Neuronal stem cell (in vitro differentiated cells): Measurements from ENCODE around the gene MTMR3.
"Not testable (repeated sequence)": the region's sequence is repeated elsewhere in the genome, so short reads cannot be mapped to it uniquely, and the experiment has no call there.

Experiments
- DNase-seq: peaks from one replicate; pipeline ENCODE4 v3.0.0-alpha.2; 2013; ENCODE audit warnings: low spot score
- H2AFZ ChIP-seq: one replicate; pipeline ENCODE4 v1.6.1; 2013; ENCODE audit warnings: mild to moderate bottlenecking, low read length, inconsistent platforms
- H2AK5ac ChIP-seq: 2 replicates; pipeline ENCODE4 v1.6.1; 2013; ENCODE audit warnings: low read depth, mild to moderate bottlenecking, inconsistent platforms, low read length, moderate library complexity, mixed read lengths
- H2BK120ac ChIP-seq: 2 replicates; pipeline ENCODE4 v1.6.1; 2013; ENCODE audit warnings: low read depth, mild to moderate bottlenecking, inconsistent platforms, low read length, moderate library complexity, mixed read lengths
- H2BK12ac ChIP-seq: one replicate; pipeline ENCODE4 v1.6.1; 2013; ENCODE audit warnings: low read length, inconsistent platforms
- H2BK15ac ChIP-seq: 2 replicates; pipeline ENCODE4 v1.6.1; 2013; ENCODE audit warnings: mild to moderate bottlenecking, low read length, inconsistent platforms, mixed read lengths
- H2BK5ac ChIP-seq: one replicate; pipeline ENCODE4 v1.6.1; 2013; ENCODE audit warnings: inconsistent platforms, mild to moderate bottlenecking, low read length, moderate library complexity
- H3K14ac ChIP-seq: one replicate; pipeline ENCODE4 v1.6.1; 2013; ENCODE audit warnings: low read length, inconsistent platforms
- H3K18ac ChIP-seq: 2 replicates; pipeline ENCODE4 v1.6.1; 2013; ENCODE audit warnings: low read length, inconsistent platforms
- H3K23ac ChIP-seq: 2 replicates; pipeline ENCODE4 v1.6.1; 2013; ENCODE audit warnings: low read depth, mild to moderate bottlenecking, mixed read lengths, low read length, inconsistent platforms; ENCODE audit not compliant: poor library complexity
- H3K27ac ChIP-seq: replicated peaks from 3 replicates; pipeline ENCODE4 v1.5.1; 2013; ENCODE audit warnings: low read length, inconsistent platforms
- H3K27me3 ChIP-seq, 3 experiments: 2 replicates each; pipeline ENCODE4 v1.6.1; 2013; ENCODE audit warnings: low read length in 3 of 3, mild to moderate bottlenecking in 2 of 3, inconsistent platforms in 1 of 3, low read depth in 1 of 3, mixed read lengths in 1 of 3, moderate library complexity in 1 of 3; ENCODE audit not compliant: control insufficient read depth in 3 of 3, insufficient read depth in 3 of 3
- H3K36me3 ChIP-seq, 2 donors: replicated peaks in 1 of 2; 2 replicates each; pipeline ENCODE4 v1.6.1; 2013; ENCODE audit warnings: low read length in 2 of 2; ENCODE audit not compliant: control insufficient read depth in 2 of 2, insufficient read depth in 2 of 2
- H3K4ac ChIP-seq: 2 replicates; pipeline ENCODE4 v1.6.1; 2013; ENCODE audit warnings: inconsistent platforms, mild to moderate bottlenecking, low read length, moderate library complexity
- H3K4me1 ChIP-seq, 2 donors: 1 replicate in 1 of 2; 2 replicates in 1 of 2; pipeline ENCODE4 v1.6.1; 2013; ENCODE audit warnings: low read length in 2 of 2, low read depth in 1 of 2; ENCODE audit not compliant: control insufficient read depth in 2 of 2, insufficient read depth in 1 of 2
- H3K4me2 ChIP-seq: one replicate; pipeline ENCODE4 v1.6.1; 2013; ENCODE audit warnings: mild to moderate bottlenecking, low read length, inconsistent platforms; ENCODE audit not compliant: insufficient read depth, poor library complexity, severe bottlenecking
- H3K4me3 ChIP-seq, 2 donors: 2 replicates each; pipeline ENCODE4 v1.5.1; 2013; ENCODE audit warnings: low read length in 2 of 2, mild to moderate bottlenecking in 2 of 2, inconsistent platforms in 1 of 2, moderate library complexity in 1 of 2
- H3K79me1 ChIP-seq: one replicate; pipeline ENCODE4 v1.6.1; 2013; ENCODE audit warnings: low read depth, mild to moderate bottlenecking, inconsistent platforms, low read length, moderate library complexity
- H3K9ac ChIP-seq: one replicate; pipeline ENCODE4 v1.6.1; 2013; ENCODE audit warnings: mild to moderate bottlenecking, low read depth, low read length, inconsistent platforms; ENCODE audit not compliant: poor library complexity
- H3K9me3 ChIP-seq, 2 donors: replicated peaks in 1 of 2; 2 replicates each; pipeline versions ENCODE3 to v1.6.1; 2013; ENCODE audit warnings: low read length in 2 of 2, mild to moderate bottlenecking in 2 of 2, inconsistent platforms in 1 of 2, low read depth in 1 of 2, mixed read lengths in 1 of 2, moderate library complexity in 1 of 2; ENCODE audit not compliant: control insufficient read depth in 2 of 2, insufficient read depth in 1 of 2
- H4K8ac ChIP-seq: one replicate; pipeline ENCODE4 v1.6.1; 2013; ENCODE audit warnings: low read depth, mild to moderate bottlenecking, inconsistent platforms, low read length, moderate library complexity
- H4K91ac ChIP-seq: one replicate; pipeline ENCODE4 v1.6.1; 2013; ENCODE audit warnings: low read length, low read depth, mild to moderate bottlenecking, inconsistent platforms; ENCODE audit not compliant: poor library complexity
- WGBS, 2 donors: extraction: QIAGEN DNeasy Blood & Tissue Kit; methylation state at CpG; one replicate each; pipeline ENCODE4 v1.1.7; 2013; ENCODE audit warnings: missing lambda C conversion rate in 2 of 2, mixed read lengths in 1 of 2; ENCODE audit not compliant: insufficient read length in 2 of 2, insufficient replicate concordance in 1 of 2; ENCODE audit errors: extremely low coverage in 2 of 2; 5-methylcytosine and 5-hydroxymethylcytosine counted together

MTMR3 gene

DNA sequence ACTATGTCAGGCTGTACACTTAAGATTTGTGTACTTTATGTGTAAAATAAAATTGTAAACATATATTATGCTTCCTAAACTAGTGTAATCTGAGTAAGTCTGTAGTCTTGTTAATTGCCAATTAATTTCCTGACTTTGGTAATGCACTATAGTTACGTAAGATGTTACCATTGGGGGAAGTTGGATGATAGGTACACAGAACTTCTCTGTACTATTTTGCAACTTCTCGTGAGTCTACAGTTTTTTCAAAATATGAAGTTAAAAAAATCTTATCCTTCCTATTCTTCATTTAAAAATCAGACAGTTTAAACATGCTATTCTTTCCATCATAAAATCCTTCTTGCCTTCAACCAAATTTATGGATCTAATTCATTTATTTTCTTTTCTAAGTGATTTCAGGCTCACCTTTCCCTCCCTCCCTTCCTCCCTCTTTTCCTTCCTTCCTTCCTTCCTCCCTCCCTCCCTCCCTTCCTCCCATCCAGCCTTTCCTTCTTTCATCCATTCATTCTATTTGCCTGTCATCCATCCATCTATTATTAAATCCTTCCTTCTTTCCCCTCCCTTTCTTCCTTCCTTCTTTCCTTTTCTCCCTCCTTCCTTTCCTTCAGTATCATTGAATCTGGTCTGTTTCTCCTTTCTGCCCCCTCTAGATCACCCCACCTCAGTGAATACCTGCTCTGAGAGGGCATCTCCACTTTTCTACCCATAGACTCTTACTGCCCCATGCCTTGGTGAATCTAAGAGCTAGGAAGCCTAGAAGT lies 22.8 kb upstream of the MTMR3 start:
- H3K23ac ChIP-seq = no peak overlapping the region
- no peak overlapping the region for H2AK5ac ChIP-seq
- no peak overlapping the region for H3K4me3 ChIP-seq
- no peaks in the 10 kb centered on the region for H3K9me3 ChIP-seq
- no peak overlapping the region for H3K9ac ChIP-seq
- no peaks in the 10 kb centered on the region for H3K79me1 ChIP-seq
- H3K4me2 ChIP-seq = no peak overlapping the region
- H2AFZ ChIP-seq = no peak overlapping the region
- no peak overlapping the region for H2BK15ac ChIP-seq
- H2BK12ac ChIP-seq = no peak overlapping the region
- H4K8ac ChIP-seq = no peak overlapping the region
- DNase-seq = no peak
- H3K27ac ChIP-seq = no peak overlapping the region
- H3K36me3 ChIP-seq = no peaks in the 10 kb centered on the region
- H3K4ac ChIP-seq = no peak overlapping the region
- no peak overlapping the region for H3K18ac ChIP-seq
- H3K4me1 ChIP-seq = no peaks in the 10 kb centered on the region
- peaks cover 0 to 3% (median 0%) of the 10 kb centered on the region in 3 experiments for H3K27me3 ChIP-seq
- H2BK5ac ChIP-seq = no peak overlapping the region
- no peak overlapping the region for H3K14ac ChIP-seq
- WGBS, 2 donors = no CpG with 5 or more reads among the region's 2 CpGs
- H4K91ac ChIP-seq = no peak overlapping the region
- H2BK120ac ChIP-seq = no peak overlapping the region

GRCh38 chr22:29861672-29862297 lies 21.2 kb upstream of the MTMR3 start:
- Histone ChIP-seq H2AK5ac (no peak overlapping the region), H3K27me3 (no peaks in the 10 kb centered on the region), H3K27ac (no peak overlapping the region), H2BK120ac (no peak overlapping the region), H3K4me2 (no peak overlapping the region), H3K9me3 (no peaks in the 10 kb centered on the region), H3K4me1 (no peaks in the 10 kb centered on the region), H2AFZ (no peak overlapping the region), H2BK15ac (no peak overlapping the region), H3K18ac (no peak overlapping the region), H3K9ac (no peak overlapping the region), H3K14ac (no peak overlapping the region), H4K8ac (no peak overlapping the region), H3K4ac (no peak overlapping the region), H2BK12ac (no peak overlapping the region), H3K23ac (no peak overlapping the region), H3K4me3 (no peak overlapping the region), H2BK5ac (no peak overlapping the region), H4K91ac (no peak overlapping the region), H3K79me1 (no peaks in the 10 kb centered on the region), H3K36me3 (no peaks in the 10 kb centered on the region)
- no CpG with 5 or more reads among the region's 2 CpGs for WGBS, 2 donors
- DNase-seq = no peak

DNA sequence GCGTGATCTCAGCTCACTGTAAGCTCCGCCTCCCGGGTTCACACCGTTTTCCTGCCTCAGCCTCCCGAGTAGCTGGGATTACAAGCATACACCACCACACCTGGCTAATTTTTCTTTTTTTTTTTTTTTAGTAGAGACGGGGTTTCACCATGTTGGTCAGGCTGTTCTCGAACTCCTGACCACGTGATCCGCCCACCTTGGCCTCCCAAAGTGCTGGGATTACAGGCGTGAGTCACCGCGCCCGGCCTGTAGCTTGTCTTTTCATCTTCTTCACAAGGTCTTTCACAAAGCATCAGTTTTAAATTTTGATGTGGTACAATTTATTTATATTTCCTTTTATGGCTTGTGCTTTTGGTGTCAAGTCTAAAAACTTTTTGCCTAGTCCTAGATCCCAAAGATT lies 17.4 kb upstream of the MTMR3 start:
- H2BK12ac ChIP-seq, H3K4me3 ChIP-seq, H3K4ac ChIP-seq, H3K4me1 ChIP-seq, H3K9me3 ChIP-seq, H2BK15ac ChIP-seq, H2AK5ac ChIP-seq, H2BK120ac ChIP-seq, H3K27me3 ChIP-seq, H3K18ac ChIP-seq, H2BK5ac ChIP-seq, H3K27ac ChIP-seq, H2AFZ ChIP-seq, H3K23ac ChIP-seq, H3K9ac ChIP-seq, H3K36me3 ChIP-seq, H4K91ac ChIP-seq, H3K14ac ChIP-seq, DNase-seq, H3K79me1 ChIP-seq, H4K8ac ChIP-seq, H3K4me2 ChIP-seq: not testable (repeated sequence)
- no CpG with 5 or more reads among the region's 13 CpGs for WGBS, 2 donors

DNA sequence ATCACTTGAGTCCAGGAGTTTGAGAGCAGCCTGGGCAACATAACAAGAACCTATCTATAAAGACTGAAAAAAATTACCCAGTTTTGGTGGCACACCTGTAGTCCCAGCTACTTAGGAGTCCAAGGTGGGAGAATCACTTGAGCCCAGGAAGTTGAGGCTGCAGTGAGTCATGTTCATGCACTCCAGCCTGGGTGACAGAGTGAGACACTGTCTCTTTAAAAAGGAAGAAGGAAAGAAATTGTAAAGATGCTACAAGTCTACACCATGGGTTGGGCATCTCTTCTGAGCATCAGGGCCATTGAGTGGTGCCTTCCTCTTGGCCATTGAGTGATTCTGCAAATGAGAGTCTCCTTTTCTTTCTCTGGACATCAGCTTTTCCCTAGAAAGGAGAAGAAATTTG lies 15.7 kb upstream of the MTMR3 start:
- H3K4me1 ChIP-seq = peaks cover 3 to 4% of the 10 kb centered on the region in 2 donors
- no peak overlapping the region for H4K91ac ChIP-seq
- H3K4me2 ChIP-seq = no peak overlapping the region
- no peak overlapping the region for H3K27ac ChIP-seq
- no peak overlapping the region for H3K18ac ChIP-seq
- H3K14ac ChIP-seq = no peak overlapping the region
- H3K23ac ChIP-seq = no peak overlapping the region
- no peak overlapping the region for H2BK120ac ChIP-seq
- no peak overlapping the region for H3K4me3 ChIP-seq
- no peak overlapping the region for H3K4ac ChIP-seq
- H2AK5ac ChIP-seq = no peak overlapping the region
- no peaks in the 10 kb centered on the region for H3K79me1 ChIP-seq
- no peak overlapping the region for H2AFZ ChIP-seq
- peaks cover 0 to 6% (median 0%) of the 10 kb centered on the region in 3 experiments for H3K27me3 ChIP-seq
- H3K9ac ChIP-seq = no peak overlapping the region
- no peak overlapping the region for H2BK5ac ChIP-seq
- no peak for DNase-seq
- H2BK15ac ChIP-seq = no peak overlapping the region
- H2BK12ac ChIP-seq = no peak overlapping the region
- H3K9me3 ChIP-seq = no peaks in the 10 kb centered on the region
- no peaks in the 10 kb centered on the region for H3K36me3 ChIP-seq
- H4K8ac ChIP-seq = no peak overlapping the region
